K562 (cell line): ENCODE data around the gene FIZ1. TPM values are rescaled to one million over a fixed set of nuclear protein-coding genes. Genes with fewer than 3 reads are reported as not detected.

Source experiments
- ATF1 ChIP-seq, 2 experiments: fragments of 450-650 bp in 1 of 2; IDR thresholded peaks; 2 replicates each; pipeline ENCODE4 v1.6.1; 2016; ENCODE audit warnings: missing compliant biosample characterization in 1 of 2, missing genetic modification characterization in 1 of 2
- CHD4 ChIP-seq: fragments of 200-600 bp; sonication (generic); IDR thresholded peaks from 3 replicates; pipeline ENCODE4 v1.6.1; 2012; ENCODE audit warnings: low read depth, mild to moderate bottlenecking, mixed read lengths, low read length, inconsistent platforms; ENCODE audit not compliant: insufficient read depth, insufficient replicate concordance, poor library complexity, severe bottlenecking
- DDX20 ChIP-seq: fragments of 450-650 bp; IDR thresholded peaks from 2 replicates; pipeline ENCODE4 v1.6.1; 2016; ENCODE audit warnings: missing genetic modification characterization, low read depth, mild to moderate bottlenecking, missing compliant biosample characterization, moderate library complexity
- E2F8 ChIP-seq: fragments of 450-650 bp; IDR thresholded peaks from 2 replicates; pipeline ENCODE4 v1.7.1; 2018; ENCODE audit warnings: mild to moderate bottlenecking, low read depth; ENCODE audit not compliant: partially characterized antibody
- FOXK1 ChIP-seq: sonication (generic); formaldehyde crosslinking; IDR thresholded peaks from 2 replicates; pipeline ENCODE4 v1.8.0; 2022; ENCODE audit warnings: missing genetic modification reagents, mild to moderate bottlenecking, borderline replicate concordance
- GTF2F1 ChIP-seq: IDR thresholded peaks from 2 replicates; pipeline ENCODE4 v1.6.1; 2011; ENCODE audit warnings: low read depth, low read length, improper control_type of control experiment
- IRF2 ChIP-seq: sonication (generic); formaldehyde crosslinking; IDR thresholded peaks from 2 replicates; pipeline ENCODE4 v1.8.1; 2022; ENCODE audit warnings: mild to moderate bottlenecking, missing genetic modification reagents
- JUNB ChIP-seq: fragments of 450-650 bp; formaldehyde crosslinking; conservative IDR thresholded peaks from 2 replicates; pipeline ENCODE4 v1.4.0; 2020; ENCODE audit warnings: mild to moderate bottlenecking
- MEF2A ChIP-seq: IDR thresholded peaks from 2 replicates; pipeline ENCODE4 v1.6.1; 2011; ENCODE audit warnings: low read depth, mild to moderate bottlenecking, low read length, moderate library complexity; ENCODE audit not compliant: control insufficient read depth
- NRF1 ChIP-seq, 2 experiments: fragments of 450-650 bp; IDR thresholded peaks in 1 of 2; conservative IDR thresholded peaks in 1 of 2; 2 replicates each; pipeline ENCODE4 v1.6.1; 2014; ENCODE audit warnings: mild to moderate bottlenecking in 2 of 2
- SAFB ChIP-seq: fragments of 200-400 bp; formaldehyde crosslinking; IDR thresholded peaks from 2 replicates; pipeline ENCODE4 v1.6.1; 2017; ENCODE audit warnings: low read depth, low read length, borderline replicate concordance
- TARDBP ChIP-seq: fragments of 450-650 bp; IDR thresholded peaks from 2 replicates; pipeline ENCODE4 v1.6.1; 2016
- TEAD2 ChIP-seq: fragments of 450-650 bp; IDR thresholded peaks from 2 replicates; pipeline ENCODE4 v1.6.1; 2016; ENCODE audit warnings: missing genetic modification characterization, control low read depth, missing compliant biosample characterization
- TRIM28 ChIP-seq: fragments of 450-650 bp; IDR thresholded peaks from 2 replicates; pipeline ENCODE4 v1.6.1; 2017
- ZBTB7A ChIP-seq: IDR thresholded peaks from 2 replicates; pipeline ENCODE4 v1.6.1; 2011; ENCODE audit warnings: low read depth, mild to moderate bottlenecking, low read length, moderate library complexity, borderline replicate concordance; ENCODE audit not compliant: control insufficient read depth
- ZNF318 ChIP-seq, 2 experiments: fragments of 450-650 bp; IDR thresholded peaks; 2 replicates each; pipeline ENCODE4 v1.6.1; 2016; ENCODE audit warnings: mild to moderate bottlenecking in 2 of 2, borderline replicate concordance in 1 of 2, low read depth in 1 of 2, moderate library complexity in 1 of 2
- ZNF696 ChIP-seq: fragments of 250-450 bp; sonication (Bioruptor Pico); conservative IDR thresholded peaks from 2 replicates; pipeline ENCODE4 v1.4.0; 2020; ENCODE audit warnings: mild to moderate bottlenecking, moderate library complexity
- ZNF699 ChIP-seq: fragments of 250-450 bp; sonication (Bioruptor Pico); IDR thresholded peaks from 2 replicates; pipeline ENCODE4 v1.8.0; 2021; ENCODE audit warnings: mild to moderate bottlenecking, moderate library complexity; ENCODE audit not compliant: insufficient replicate concordance
- polyA plus RNA-seq, 8 experiments: library from polyadenylated mRNA; depleted of rRNA in 4 of 8; stranded (reverse) in 5 of 8; unstranded in 3 of 8; fragments of >200 nt; fragmentation: Nextera tagmentation in 2 of 8; fragmentation: Illumina TruSeq in 1 of 8; extraction: Ambion mirVana in 2 of 8; extraction: Trizol in 1 of 8; gene quantifications; 2 replicates each; pipeline versions ENCODE4 v1.2.1 to v1.2.3, GENCODE V29; 2011 to 2014; ENCODE audit warnings: inconsistent platforms in 1 of 8, missing spikeins in 1 of 8
- total RNA-seq, 7 experiments: library from RNA; depleted of rRNA in 6 of 7; stranded (reverse); fragments of >200 nt in 6 of 7; fragmentation: Illumina TruSeq in 2 of 7; extraction: Trizol in 2 of 7; gene quantifications; 2 replicates each; pipeline versions ENCODE4 v1.2.1 to v1.2.3, GENCODE V29; 2011 to 2021; ENCODE audit warnings: low replicate concordance in 1 of 7

FIZ1 gene
- total and polyA plus RNA-seq, 9 of the 15 experiments (the other 6 are each of a cell fraction or from before 2014, with no cell fraction given) = 0.79 to 17.5 (median 5.5) TPM

- TF ChIP-seq TEAD2 = no peak
- TF ChIP-seq ATF1 (CRISPR knock-in tag; IDR thresholded peaks at IDR 0.05) = no peak
- peak; percentile 76 for TF ChIP-seq ATF1 (tag; IDR thresholded peaks at IDR 0.05)
- TF ChIP-seq E2F8 = no peak
- no peak; the same call in 1 of the 2 replicates for TF ChIP-seq GTF2F1
- TF ChIP-seq JUNB (CRISPR knock-in tag) = no peak
- TF ChIP-seq ZNF696 (CRISPR knock-in tag) = no peak
- TF ChIP-seq IRF2 (CRISPR knock-in tag) = peak; percentile 96
- TF ChIP-seq SAFB = no peak
- TF ChIP-seq TARDBP = no peak
- TF ChIP-seq MEF2A = no peak
- TF ChIP-seq DDX20 = no peak
- TF ChIP-seq FOXK1 = peak; percentile 99
- TF ChIP-seq ZBTB7A = no peak
- peak; percentile 84 to 88 for TF ChIP-seq NRF1 (conservative IDR thresholded peaks at IDR 0.05 in 1 of 2, IDR thresholded peaks at IDR 0.05 in 1 of 2)
- no peak for TF ChIP-seq TRIM28
- no peak for TF ChIP-seq ZNF699
- no peak for TF ChIP-seq ZNF318 (IDR thresholded peaks at IDR 0.05; ENCODE audit: borderline replicate concordance in 1 of 2, low read depth in 1 of 2)
- TF ChIP-seq CHD4 = no peak
These were observed 40.8 kb upstream of the FIZ1 start (continued) for GRCh38 chr19:55640043-55640576.
